CD4-positive, alpha-beta T cell treated with Interferon gamma for 1 hour (primary cell): ENCODE measurements around the gene ZNF608.

ENCODE experiments used
- DNase-seq: peaks from one replicate; pipeline ENCODE4 v3.0.0-alpha.2; 2020

The ZNF608 gene

DNA sequence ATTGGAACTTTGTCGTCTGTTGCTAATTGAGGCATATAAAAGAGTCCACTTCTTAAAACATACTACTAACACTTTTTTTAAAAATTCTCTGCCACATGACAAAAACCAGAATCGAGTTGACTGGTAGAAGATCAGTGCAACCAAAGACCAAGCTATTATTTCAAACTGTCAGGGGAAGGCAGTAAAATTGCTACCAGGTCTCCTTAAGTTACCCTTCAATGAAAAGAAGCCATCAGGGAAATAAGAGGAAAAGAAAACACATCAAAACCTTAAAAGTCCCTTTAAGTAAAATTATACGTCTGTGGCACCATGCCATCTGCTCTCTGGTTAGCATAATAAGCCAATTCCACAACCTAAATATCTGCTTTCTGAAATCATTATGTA, 9.6 kb downstream of the ZNF608 start:
- no peak for DNase-seq

DNA sequence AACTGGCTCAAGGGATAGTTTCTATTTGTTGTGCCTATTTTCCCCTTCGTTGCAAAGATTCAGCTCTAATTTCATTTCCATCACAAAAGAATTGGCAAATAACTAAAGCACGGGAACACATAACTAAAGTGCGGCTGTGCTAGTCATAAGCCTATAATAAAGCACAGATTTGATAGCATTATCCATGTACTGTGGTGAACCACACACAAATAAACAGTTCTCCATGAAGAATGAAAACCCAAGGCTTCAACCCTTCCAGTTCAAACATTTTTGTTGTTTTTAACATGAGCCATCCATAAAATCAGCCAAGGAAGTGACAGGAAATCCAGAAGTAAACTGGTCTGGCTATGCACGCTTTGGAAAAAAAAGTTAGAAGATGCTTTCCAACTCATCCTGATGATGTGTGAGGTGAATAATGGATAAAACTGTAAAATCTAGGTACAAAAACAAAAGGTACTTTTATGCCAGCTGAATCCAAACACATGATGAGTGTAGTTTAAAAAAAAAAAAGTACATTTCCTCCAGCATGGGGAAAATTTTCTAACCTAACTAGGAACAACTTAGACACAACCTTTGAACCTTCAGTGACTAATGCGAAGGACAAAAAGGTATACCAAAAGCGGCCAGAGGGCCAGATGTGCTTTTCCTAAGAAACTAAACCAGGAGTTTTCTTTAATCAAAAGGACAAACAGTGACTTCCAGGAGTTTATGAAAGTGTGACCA, 10.2 kb downstream of the ZNF608 start:
- DNase-seq = no peak

DNA sequence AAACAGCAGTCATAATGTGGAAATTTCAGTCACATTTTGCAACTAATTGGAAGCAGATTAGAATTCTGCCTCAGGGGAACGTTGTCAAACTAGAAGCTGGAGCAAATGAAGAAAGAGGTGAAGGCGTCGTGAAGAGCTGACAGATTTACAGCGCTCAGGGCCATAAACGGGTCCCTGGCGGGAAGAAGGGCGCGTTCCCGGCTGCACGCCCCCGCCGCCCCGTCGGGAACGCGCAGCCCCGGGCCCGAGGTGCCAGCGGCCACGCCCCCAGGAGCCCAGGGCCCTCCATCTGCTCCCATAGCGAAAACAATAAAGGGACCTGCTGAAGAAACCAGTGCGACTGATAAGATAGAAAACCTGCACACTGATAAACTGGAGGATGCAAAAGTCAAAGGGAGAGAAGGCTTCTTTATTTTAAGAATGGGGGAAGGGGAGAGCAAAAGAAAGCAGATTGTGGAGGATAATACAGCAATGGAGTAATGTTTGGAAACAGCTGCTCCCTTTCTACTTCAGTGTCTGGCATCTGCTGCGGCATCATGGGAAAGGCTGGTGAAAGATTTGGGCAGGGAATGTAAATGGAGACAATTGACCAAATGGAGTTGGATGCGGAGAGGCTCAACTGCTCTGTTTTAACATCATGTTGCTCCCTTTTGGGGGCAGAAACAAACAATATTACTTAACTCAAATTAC, 11.1 kb downstream of the ZNF608 start:
- no peak for DNase-seq

DNA sequence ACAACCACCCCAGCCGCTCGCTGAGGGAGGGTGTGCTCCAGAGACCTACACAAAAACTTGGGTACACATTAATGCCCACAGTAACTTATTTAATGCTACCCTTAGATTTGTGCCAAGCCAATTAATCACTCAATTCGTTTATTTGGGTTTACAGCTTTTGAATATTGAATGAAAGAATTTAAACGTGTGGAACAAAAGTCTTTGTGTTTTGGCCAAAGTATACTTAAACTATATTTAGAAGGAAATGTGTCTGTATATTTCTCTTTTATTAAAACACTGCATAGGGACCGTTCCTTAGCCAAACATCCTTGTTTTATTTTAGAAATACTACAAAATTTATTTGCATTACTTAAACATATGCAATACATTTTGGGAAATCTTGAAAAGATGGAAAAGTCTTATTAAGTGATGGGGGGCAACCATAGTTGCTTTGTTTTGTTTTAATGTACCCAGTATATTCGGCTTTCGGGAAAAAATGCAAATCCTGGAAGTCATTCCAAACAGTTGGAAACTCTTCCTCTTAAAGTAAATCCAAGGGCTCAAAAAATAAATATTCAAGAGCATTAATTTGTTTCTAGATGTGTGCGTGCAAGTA, 11.8 kb downstream of the ZNF608 start:
- no peak for DNase-seq

GRCh38 chr5:124733329-124733650, 13.1 kb downstream of the ZNF608 start:
- no peak for DNase-seq

DNA sequence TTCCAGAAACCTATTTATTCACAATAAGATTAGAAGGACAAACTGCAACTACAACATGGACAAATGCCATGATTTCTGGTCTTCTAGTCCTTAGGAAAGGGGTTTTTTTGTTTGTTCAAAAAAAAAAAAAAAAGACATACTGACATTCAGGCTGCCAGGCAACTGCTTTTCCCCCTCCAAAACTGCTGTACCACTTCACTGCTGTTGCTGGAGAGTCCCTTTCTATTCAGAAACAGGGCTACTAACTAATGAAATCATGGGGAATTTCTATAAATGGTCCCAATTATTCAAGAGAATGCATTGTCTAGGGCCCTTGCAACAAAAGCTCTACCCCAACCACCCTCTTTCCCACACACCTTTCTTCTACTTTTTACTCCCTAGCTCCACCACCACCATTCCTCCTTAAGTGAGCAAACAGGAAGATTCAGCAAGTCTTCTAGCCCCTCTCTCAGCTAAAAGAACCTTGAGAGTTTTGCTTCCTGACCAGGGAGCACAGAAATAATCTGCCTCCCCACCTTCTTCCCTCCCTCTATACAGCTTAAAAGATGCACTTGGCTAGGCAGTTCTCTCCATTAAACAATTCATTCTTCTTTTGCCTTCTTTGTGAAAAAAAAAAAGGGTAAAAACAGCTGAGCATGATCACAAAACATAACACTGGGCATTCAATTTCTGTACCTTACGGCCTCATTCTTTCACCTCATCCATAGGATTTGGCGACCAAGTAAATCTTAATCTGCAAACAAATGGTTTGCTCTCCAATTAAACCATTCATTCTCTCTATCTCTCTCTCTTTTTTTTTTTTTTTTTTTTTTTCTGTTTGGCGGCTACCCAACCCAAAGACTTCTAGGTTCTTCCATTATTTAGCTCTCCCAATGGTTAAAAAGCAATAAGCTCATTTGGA, 13.8 kb downstream of the ZNF608 start:
- DNase-seq = no peak

DNA sequence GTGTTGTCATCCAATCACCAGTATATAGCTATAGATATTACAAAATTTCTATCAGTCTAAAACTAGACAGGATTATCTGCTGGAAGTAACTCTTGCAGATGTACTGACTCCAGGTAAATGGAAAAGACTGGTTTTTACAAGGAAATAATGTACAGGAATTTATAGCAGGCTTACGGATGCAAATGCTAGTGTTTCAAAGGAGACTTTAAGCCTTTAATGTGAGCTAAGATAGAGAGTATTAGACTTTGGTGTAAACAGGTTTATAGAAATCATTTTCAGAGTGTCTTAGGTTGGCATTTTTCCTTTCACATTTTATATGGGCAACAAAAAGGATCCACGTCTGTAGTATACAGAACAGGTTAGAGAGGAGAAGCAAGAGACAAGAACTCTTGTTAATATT, 16.1 kb downstream of the ZNF608 start:
- no peak for DNase-seq

DNA sequence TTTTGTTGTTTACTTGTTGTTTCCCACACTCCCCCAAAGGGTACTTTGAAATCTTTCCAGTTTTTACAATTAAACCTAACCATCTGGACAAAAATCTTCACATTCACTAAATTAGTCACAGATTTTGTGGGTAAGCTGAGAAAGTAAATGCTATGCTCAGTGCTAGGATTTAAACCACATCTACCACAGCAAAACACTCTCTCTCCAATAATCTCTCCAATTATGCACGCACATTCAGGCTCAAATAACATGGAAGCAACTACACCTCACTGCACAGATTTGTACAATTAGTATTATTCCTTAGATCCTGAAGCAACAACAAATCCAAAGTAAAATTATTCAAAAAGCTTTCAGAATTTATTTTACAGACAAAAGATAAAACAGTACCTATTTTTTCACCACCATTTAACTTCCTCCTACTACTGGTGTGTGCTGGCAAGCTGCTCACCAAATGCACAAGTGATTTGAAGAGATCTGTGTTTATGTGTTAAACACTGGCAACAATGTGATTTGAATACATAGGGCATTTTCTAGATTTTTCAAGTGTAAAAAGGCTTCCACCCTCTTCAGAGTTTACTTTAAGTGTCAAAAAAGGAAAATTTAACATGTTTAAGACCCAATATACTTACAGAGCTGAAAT, 16.6 kb downstream of the ZNF608 start:
- no peak for DNase-seq

- no peak for DNase-seq
Measured at GRCh38 chr5:124728968-124729332, 17.5 kb downstream of the ZNF608 start.

GRCh38 chr5:124728331-124728967, 18.0 kb downstream of the ZNF608 start:
- no peak for DNase-seq

DNA sequence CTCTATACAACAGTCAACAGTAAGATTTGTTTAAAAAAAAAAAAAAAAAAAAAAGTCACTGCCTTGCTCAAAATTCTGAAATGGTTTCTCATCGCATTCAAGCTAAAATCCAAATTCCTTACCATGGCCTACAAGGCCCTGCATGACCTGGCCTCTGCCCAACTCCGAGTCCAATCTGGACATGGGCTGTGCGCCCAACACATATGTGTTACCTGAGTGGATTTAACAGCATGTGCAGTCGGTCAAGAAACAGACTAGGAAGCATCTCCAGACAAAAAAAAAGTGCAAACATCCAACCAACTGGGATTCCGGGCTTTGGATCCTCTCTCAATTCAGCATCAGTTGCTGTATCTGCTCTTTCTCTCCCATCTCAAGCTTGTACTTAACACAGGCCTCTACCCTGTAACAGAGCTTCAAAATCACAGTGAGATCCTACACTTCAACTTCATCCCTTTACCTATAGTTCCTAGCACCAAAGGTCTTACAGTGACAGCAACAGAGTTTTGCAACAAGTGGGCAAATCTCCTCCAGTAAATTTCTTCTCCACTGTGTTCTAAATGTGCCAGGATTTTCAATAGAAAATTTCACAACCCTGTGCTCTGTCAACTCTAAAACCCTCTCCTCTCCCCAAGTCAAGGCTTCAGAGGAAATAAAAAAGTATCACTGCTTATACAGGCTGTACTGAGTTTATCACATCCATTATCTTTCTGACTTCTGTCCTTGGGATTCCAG, 19.6 kb downstream of the ZNF608 start:
- DNase-seq = no peak

- DNase-seq = no peak
Measured at GRCh38 chr5:124725622-124726258, 20.7 kb downstream of the ZNF608 start.

DNA sequence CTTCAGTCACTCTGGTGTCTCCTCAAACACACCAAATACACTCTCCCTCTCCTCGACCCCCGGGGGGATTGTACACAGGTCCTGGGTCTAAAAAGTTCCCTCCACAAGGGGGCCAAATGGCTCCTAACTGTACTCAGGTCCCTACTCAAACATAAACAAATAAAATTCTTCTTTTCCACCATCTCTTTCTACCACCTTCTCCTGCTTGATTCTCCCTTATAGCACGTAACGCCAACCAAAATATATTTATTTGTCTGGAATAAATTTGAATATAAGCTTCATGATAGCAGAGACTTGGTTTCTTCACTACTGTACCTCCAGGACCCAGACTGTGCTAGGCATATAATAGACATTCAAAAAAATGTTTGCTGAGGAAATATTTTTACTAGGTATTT, 21.4 kb downstream of the ZNF608 start:
- no peak for DNase-seq

- no peak for DNase-seq
Measured at GRCh38 chr5:124724357-124725039, 21.9 kb downstream of the ZNF608 start.

DNA sequence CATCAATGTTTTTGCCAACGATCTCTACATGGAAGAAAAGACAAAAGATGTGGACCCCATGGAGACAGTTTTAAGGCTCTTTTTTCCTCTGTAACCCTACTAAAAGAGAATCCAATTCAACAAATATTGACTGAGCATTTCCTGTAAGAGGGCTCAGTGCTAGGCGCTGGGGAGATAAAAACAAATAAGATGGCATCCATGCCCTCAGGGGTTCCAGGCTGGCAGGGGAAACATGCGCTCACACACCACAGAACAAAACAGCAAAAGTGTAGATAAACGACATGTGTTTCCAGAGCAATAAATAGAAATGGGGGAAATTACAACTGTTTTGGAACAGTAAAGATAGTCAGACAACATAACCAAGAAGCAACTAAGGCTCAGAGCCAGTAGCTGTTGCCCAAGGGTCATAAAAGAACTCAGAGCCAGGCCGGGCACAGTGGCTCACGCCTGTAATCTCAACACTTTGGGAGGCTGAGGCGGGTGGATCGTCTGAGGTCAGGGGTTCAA, 25.2 kb downstream of the ZNF608 start:
- DNase-seq = no peak

- no peak for DNase-seq
Measured at GRCh38 chr5:124720593-124720992, 25.8 kb downstream of the ZNF608 start.

DNA sequence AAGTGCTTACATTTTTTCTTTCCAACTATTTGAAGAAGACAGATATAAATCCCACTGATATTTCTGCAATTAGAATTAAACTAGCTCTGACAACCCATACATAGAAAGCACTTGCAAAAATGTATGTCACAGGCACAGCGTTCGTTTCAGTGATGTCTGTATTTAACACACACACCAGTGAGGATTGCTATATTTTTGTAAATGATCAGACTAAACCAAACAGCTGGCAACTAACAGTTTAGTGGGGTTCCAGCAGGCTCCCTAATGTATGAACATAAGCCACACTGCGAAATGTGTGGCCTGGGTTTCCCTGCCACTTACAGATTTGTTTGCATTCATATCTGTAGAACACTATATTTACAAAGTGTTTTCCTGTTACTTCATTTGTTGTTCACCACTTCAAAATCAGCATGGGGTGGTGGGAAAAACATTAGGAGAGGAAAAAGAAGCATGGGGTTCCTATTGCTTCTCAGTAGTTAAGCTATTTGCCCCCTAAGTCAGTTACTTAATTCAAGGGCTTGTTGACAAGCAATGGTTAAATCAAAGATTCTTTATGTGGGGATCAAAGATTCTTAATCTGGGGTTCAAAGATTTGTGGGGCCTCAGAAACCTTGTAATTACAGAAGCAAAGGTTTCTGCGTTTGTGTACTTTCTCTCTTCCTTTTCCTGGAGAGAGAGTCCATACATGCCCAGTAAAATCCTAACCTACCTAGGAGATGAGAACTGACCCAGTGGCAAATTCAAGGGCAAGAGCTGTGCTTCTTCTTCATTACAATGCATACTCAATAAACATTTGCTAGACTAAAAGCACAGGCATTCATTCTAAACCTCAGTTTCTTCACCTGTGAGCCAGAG, 27.1 kb downstream of the ZNF608 start:
- no peak for DNase-seq

DNA sequence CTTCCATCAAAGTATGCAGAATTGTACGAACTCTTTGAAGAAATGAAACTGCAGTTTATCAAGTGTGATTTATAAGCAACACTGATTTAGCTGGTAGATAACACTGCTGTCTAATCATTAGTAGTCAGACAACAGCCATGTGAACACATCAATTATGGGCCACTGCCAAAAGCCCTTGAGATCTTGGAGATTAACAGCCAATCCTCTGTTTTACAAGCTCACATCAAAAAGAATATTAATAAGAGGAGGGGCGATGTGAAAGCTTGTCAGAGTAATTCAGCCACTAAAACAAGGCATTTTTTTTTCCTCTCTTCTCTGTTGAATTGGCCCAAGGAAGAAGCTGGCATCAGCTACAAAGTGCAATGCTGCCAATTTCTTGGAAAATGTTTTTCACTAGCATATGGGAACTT, 28.1 kb downstream of the ZNF608 start:
- DNase-seq = no peak

DNA sequence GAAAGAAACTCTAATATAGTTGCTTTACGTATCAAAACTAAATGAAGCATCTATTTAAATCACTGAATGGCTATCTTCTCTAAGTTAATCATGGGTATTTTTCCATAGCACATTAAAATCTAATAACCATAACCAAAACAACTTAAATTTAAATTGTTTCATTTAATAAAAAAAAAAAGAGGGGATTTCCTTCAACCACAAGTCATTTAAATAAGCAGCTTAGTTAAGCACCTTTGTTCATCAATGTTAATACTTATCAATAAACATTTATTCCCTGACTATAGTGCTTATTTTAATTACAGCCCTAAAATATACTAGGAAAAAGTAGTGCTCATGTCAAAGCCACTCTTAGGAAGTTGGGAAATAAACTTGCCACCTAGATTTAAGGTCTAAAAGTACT, 30.3 kb downstream of the ZNF608 start:
- DNase-seq = no peak
